GM12874 (cell line): ENCODE data around the gene BANF2.

ENCODE experiments used
- TF ChIP-seq, protein P1 (sequence below): IDR thresholded peaks from 2 replicates; pipeline ENCODE4 v1.5.1; 2011; ENCODE audit warnings: low read depth, mild to moderate bottlenecking, control low read depth, low read length, moderate library complexity; ENCODE audit not compliant: insufficient read depth

BANF2 gene

DNA sequence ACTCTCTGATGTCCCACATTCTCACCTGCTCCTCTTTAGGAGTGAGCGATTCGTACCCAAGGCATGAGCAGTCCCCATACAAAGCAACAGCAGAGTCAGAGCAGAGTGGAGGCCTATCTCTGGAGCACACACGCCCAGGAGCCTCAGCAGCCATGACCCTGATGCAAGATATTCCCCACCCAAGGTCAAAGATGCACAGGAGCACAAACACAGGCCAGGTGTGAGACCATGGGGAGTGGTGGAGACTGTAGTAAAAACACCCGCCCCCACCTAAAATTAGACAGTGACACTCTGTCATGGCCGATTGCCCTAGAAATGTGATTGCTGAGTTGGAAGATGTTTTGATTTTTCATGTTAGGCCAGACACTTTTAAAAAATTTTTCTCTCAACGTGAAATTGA, 39.1 kb upstream of the BANF2 start:
- TF ChIP-seq, protein P1, sequence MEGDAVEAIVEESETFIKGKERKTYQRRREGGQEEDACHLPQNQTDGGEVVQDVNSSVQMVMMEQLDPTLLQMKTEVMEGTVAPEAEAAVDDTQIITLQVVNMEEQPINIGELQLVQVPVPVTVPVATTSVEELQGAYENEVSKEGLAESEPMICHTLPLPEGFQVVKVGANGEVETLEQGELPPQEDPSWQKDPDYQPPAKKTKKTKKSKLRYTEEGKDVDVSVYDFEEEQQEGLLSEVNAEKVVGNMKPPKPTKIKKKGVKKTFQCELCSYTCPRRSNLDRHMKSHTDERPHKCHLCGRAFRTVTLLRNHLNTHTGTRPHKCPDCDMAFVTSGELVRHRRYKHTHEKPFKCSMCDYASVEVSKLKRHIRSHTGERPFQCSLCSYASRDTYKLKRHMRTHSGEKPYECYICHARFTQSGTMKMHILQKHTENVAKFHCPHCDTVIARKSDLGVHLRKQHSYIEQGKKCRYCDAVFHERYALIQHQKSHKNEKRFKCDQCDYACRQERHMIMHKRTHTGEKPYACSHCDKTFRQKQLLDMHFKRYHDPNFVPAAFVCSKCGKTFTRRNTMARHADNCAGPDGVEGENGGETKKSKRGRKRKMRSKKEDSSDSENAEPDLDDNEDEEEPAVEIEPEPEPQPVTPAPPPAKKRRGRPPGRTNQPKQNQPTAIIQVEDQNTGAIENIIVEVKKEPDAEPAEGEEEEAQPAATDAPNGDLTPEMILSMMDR: no peak

DNA sequence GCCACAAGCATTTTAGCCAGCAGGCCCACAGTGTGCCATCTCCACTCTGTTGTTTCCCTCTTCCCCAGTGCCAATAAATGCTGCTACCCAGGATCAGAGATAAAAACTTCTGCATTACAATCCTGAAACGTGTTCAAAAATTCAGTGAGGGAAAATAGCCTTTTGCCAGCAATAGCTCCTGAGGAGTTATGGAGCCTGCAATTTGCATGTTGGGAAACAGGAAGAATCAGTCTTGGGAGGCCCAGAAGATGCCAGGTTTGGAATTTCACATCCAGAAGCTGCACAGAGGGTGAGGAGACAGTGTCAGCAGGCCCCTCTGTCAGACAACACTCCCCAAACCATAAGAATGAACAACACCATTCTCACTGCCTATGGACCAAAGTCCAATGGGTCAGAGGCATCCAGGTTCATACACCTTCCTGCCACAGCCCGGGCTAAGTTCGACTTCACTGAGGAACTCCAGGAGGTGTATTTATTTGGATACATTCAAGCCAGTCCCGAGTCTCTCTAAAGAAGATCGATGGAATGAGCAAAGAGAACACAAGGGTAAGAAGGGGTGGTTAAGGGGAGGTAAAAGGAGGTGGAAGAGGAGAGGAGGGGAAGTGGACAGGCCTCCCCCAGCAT, 38.5 kb upstream of the BANF2 start:
- TF ChIP-seq, protein P1: no peak

DNA sequence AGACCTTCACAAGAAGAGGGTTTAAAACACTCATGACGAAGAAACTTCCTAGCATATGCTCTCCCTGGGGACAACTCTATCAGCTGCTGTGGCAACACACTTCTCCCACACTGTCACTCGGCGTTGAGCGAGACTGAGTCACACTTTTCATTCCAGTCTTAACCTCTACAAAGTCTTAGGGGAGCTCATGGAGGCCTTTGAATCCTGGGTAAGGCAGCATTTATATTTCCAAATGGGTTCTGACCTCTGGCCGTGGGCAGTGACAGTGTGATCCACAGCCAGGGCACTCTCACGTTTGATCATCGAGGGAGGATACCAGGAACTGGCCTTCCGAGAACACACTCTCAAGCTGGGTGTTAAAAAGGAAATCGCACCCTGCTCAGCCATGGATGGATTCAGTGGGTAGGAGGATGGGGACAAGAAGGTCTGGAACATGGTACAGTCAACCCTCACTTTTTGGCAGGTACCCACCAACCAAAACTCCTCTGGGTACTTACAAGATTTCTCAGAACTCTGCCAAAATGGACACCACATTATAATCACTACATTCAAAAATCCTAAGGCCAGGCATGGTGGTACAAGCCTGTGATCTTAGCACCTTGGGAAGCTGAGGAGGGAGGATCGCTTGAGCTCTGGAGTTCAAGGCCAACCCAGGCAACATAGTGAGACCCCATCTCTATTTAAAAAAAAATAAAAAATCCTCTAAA, 37.3 kb upstream of the BANF2 start:
- TF ChIP-seq, protein P1: no peak

DNA sequence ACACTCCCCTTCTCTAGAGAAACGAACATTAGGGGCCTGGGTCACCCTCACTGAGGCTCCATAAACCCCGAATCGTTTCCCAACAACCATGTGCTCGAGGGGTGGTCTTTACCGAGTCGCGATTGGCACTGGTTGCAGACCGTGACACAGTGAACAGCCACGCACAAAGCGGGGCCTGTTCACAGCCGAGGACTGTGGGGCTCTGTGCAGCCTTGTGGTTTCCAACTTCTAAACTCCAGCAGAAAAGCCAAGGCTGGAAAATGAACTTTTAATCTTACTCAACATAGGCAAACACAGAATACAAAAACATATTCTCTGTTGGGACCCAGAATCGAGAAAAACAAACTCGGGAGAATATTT, 36.7 kb upstream of the BANF2 start:
- TF ChIP-seq, protein P1: no peak

DNA sequence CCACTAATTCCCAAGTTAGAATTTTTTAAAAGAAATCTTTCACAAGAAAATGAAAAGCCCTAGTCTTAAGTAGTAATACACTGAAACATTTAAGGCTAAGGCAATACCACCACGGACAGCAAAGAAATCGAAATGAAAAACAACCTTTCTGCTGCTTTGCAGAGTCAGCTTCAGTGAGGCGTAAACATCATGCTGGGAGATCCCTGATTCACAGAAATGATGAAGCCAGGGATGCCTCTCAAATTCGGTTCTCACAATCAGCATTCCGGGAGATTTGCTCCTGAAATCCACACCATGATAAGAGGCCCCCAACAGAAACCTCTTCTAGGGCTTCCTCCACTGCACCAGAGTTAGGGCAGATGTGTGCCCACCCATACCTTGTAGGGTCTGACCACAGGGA, 36.3 kb upstream of the BANF2 start:
- TF ChIP-seq, protein P1: no peak

DNA sequence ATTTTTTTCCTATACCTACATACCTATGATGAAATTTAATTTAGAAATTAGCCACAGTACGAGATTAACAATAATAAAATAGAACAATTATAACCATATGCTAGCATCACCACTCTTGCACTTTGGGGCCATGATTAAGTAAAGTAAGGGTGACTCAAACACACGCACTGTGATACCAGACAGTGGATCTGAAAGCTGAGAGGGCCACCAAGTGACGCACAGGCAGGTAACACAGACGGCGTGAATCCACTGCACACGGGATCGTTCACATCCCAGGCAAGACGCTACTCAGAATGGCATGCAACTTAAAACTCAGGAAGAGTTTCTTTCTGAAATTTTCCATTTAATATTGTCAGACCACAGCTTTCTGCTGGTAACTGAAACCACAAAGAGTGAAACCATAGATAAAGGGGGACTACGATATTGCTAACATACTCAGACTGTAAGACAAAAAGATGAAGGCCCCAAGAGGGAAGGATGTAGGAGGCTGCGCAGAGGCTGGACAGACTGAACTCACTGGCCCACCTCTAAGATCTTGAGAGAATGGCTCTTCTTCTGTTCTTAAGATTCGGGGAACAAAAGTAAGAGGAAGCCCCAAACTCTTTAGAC, 35.6 kb upstream of the BANF2 start:
- TF ChIP-seq, protein P1: no peak

DNA sequence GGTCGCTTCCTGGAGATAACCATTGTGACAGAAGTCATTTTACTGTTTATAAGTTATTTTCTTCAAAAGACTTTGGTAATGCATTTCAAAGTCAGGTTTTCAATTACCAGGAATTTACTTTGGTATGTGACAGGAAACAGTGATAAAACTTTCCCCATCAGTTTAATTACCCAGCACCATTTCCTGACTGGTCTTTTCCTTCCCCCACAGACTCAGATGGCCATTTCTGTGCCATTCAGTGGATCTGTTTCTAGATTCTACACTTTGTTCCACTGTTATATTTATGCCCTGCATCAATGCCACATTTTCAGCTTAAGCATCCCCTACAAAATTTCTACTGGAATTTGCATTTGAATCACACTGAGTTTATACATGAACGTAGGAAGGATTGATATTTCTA, 34.0 kb upstream of the BANF2 start:
- TF ChIP-seq, protein P1: no peak
